K562 (cell line): Measurements from ENCODE around the gene AKAP6. TPM values are rescaled to one million over a fixed set of nuclear protein-coding genes. Genes with fewer than 3 reads are reported as not detected.

Source experiments
- ATF3 ChIP-seq, 2 experiments: fragments of 450-650 bp in 1 of 2; sonication (generic) in 1 of 2; formaldehyde crosslinking in 1 of 2; IDR thresholded peaks in 1 of 2; conservative IDR thresholded peaks in 1 of 2; 2 replicates each; pipeline versions ENCODE4 v1.6.1 to v1.8.1; 2016 to 2023; ENCODE audit warnings: mild to moderate bottlenecking in 2 of 2, moderate library complexity in 2 of 2, inconsistent platforms in 1 of 2, missing genetic modification reagents in 1 of 2
- ATF7 ChIP-seq: fragments of 450-650 bp; IDR thresholded peaks from 2 replicates; pipeline ENCODE4 v1.7.1; 2014; ENCODE audit warnings: mild to moderate bottlenecking, moderate library complexity
- CEBPG ChIP-seq, 3 experiments: fragments of 200-800 bp in 1 of 3; sonication (Bioruptor generic) in 1 of 3; sonication (generic) in 1 of 3; formaldehyde crosslinking in 1 of 3; IDR thresholded peaks in 2 of 3; conservative IDR thresholded peaks in 1 of 3; 2 replicates each; pipeline versions ENCODE4 v1.6.1 to v1.8.0; 2016 to 2022; ENCODE audit warnings: missing compliant biosample characterization in 2 of 3, missing genetic modification characterization in 2 of 3, mild to moderate bottlenecking in 1 of 3, missing genetic modification reagents in 1 of 3
- CREB3 ChIP-seq: fragments of 450-650 bp; conservative IDR thresholded peaks from 2 replicates; pipeline ENCODE4 v1.6.1; 2016; ENCODE audit warnings: missing genetic modification characterization, low read depth, mild to moderate bottlenecking, missing compliant biosample characterization, moderate library complexity
- EP400 ChIP-seq: fragments of 450-650 bp; IDR thresholded peaks from 2 replicates; pipeline ENCODE4 v1.6.1; 2017; ENCODE audit warnings: antibody characterized with exemption, mild to moderate bottlenecking, moderate library complexity
- FOXP4 ChIP-seq: sonication (generic); formaldehyde crosslinking; IDR thresholded peaks from 2 replicates; pipeline ENCODE4 v1.8.0; 2022; ENCODE audit warnings: mild to moderate bottlenecking, missing genetic modification reagents, borderline replicate concordance
- JUN ChIP-seq, 2 experiments: sonication (generic) in 1 of 2; formaldehyde crosslinking in 1 of 2; IDR thresholded peaks; 2 replicates each; pipeline versions ENCODE4 v1.6.1 to v1.8.0; 2012 to 2022; ENCODE audit warnings: borderline replicate concordance in 2 of 2, mild to moderate bottlenecking in 2 of 2, improper control_type of control experiment in 1 of 2, low read depth in 1 of 2, low read length in 1 of 2, missing genetic modification reagents in 1 of 2
- JUNB ChIP-seq: fragments of 450-650 bp; formaldehyde crosslinking; conservative IDR thresholded peaks from 2 replicates; pipeline ENCODE4 v1.4.0; 2020; ENCODE audit warnings: mild to moderate bottlenecking
- KAT2B ChIP-seq: IDR thresholded peaks from one replicate; pipeline ENCODE4 v1.6.1; 2012; ENCODE audit warnings: low read depth, mild to moderate bottlenecking, control low read depth, inconsistent platforms, low read length, moderate library complexity
- MAFG ChIP-seq: fragments of 450-650 bp; conservative IDR thresholded peaks from 2 replicates; pipeline ENCODE4 v1.6.1; 2016; ENCODE audit warnings: missing genetic modification characterization, missing compliant biosample characterization
- MYNN ChIP-seq, 2 experiments: sonication (generic); formaldehyde crosslinking in 1 of 2; IDR thresholded peaks; 2 replicates each; pipeline versions ENCODE4 v1.5.0 to v1.6.1; 2016 to 2020; ENCODE audit warnings: antibody characterized with exemption in 1 of 2, missing genetic modification reagents in 1 of 2
- NR0B1 ChIP-seq: fragments of 450-650 bp; IDR thresholded peaks from one replicate; pipeline ENCODE4 v1.6.1; 2018; ENCODE audit warnings: mild to moderate bottlenecking, moderate library complexity; ENCODE audit not compliant: partially characterized antibody
- SETDB1 ChIP-seq: IDR thresholded peaks from one replicate; pipeline ENCODE4 v1.6.1; 2012; ENCODE audit warnings: low read length, control low read depth, inconsistent platforms
- SNAPC5 ChIP-seq: fragments of 250-450 bp; sonication (Bioruptor Pico); IDR thresholded peaks from 2 replicates; pipeline ENCODE4 v1.8.0; 2021; ENCODE audit warnings: moderate library complexity, mild to moderate bottlenecking, inconsistent platforms
- YBX1 ChIP-seq: fragments of 450-650 bp; IDR thresholded peaks from 2 replicates; pipeline ENCODE4 v1.7.1; 2016; ENCODE audit warnings: mild to moderate bottlenecking
- ZNF431 ChIP-seq: sonication (generic); formaldehyde crosslinking; IDR thresholded peaks from 2 replicates; pipeline ENCODE4 v1.8.0; 2022; ENCODE audit warnings: mild to moderate bottlenecking, missing genetic modification reagents
- ZNF57 ChIP-seq: fragments of 450-650 bp; formaldehyde crosslinking; IDR thresholded peaks from 2 replicates; pipeline ENCODE4 v1.4.0; 2020; ENCODE audit warnings: mild to moderate bottlenecking, moderate library complexity
- polyA plus RNA-seq, 8 experiments: library from polyadenylated mRNA; depleted of rRNA in 4 of 8; stranded (reverse) in 5 of 8; unstranded in 3 of 8; fragments of >200 nt; fragmentation: Nextera tagmentation in 2 of 8; fragmentation: Illumina TruSeq in 1 of 8; extraction: Ambion mirVana in 2 of 8; extraction: Trizol in 1 of 8; gene quantifications; 2 replicates each; pipeline versions ENCODE4 v1.2.1 to v1.2.3, GENCODE V29; 2011 to 2014; ENCODE audit warnings: inconsistent platforms in 1 of 8, missing spikeins in 1 of 8
- total RNA-seq, 7 experiments: library from RNA; depleted of rRNA in 6 of 7; stranded (reverse); fragments of >200 nt in 6 of 7; fragmentation: Illumina TruSeq in 2 of 7; extraction: Trizol in 2 of 7; gene quantifications; 2 replicates each; pipeline versions ENCODE4 v1.2.1 to v1.2.3, GENCODE V29; 2011 to 2021; ENCODE audit warnings: low replicate concordance in 1 of 7

Gene AKAP6
- total and polyA plus RNA-seq, 9 of the 15 experiments (the other 6 are each of a cell fraction or from before 2014, with no cell fraction given) = 0.03 to 1.7 (median 0.48) TPM

- TF ChIP-seq JUN (IDR thresholded peaks at IDR 0.05; ENCODE audit: borderline replicate concordance, low read depth, low read length) (no peak), JUN (CRISPR knock-in tag; IDR thresholded peaks at IDR 0.05; ENCODE audit: borderline replicate concordance) (no peak), CREB3 (no peak), SNAPC5 (no peak), ATF7 (0 out of 2 replicates have a peak, but pooled peaks have one; percentile 39), MYNN (IDR thresholded peaks at IDR 0.05) (no peak), MYNN (CRISPR knock-in tag; IDR thresholded peaks at IDR 0.05) (no peak), YBX1 (no peak), JUNB (no peak), SETDB1 (no peak), FOXP4 (CRISPR knock-in tag) (no peak), KAT2B (no peak), ZNF57 (CRISPR knock-in tag) (no peak), CEBPG (CRISPR knock-in tag; IDR thresholded peaks at IDR 0.05) (no peak), CEBPG (tag; conservative IDR thresholded peaks at IDR 0.05 in 1 of 2, IDR thresholded peaks at IDR 0.05 in 1 of 2) (peak; percentile 73 to 95), EP400 (no peak), NR0B1 (no peak), MAFG (tag) (peak; percentile 92), ATF3 (IDR thresholded peaks at IDR 0.05) (peak; percentile 85), ATF3 (CRISPR knock-in tag; conservative IDR thresholded peaks at IDR 0.05) (no peak), ZNF431 (no peak)
Measured at GRCh38 chr14:32507029-32507984, 178.2 kb downstream of the AKAP6 start (continued).
